ENCODE results near the gene MARCHF2.
"Not testable (repeated sequence)": the region's sequence is repeated elsewhere in the genome, so short reads cannot be mapped to it uniquely, and the experiment has no call there.

The MARCHF2 gene, protein sequence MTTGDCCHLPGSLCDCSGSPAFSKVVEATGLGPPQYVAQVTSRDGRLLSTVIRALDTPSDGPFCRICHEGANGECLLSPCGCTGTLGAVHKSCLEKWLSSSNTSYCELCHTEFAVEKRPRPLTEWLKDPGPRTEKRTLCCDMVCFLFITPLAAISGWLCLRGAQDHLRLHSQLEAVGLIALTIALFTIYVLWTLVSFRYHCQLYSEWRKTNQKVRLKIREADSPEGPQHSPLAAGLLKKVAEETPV

DNA sequence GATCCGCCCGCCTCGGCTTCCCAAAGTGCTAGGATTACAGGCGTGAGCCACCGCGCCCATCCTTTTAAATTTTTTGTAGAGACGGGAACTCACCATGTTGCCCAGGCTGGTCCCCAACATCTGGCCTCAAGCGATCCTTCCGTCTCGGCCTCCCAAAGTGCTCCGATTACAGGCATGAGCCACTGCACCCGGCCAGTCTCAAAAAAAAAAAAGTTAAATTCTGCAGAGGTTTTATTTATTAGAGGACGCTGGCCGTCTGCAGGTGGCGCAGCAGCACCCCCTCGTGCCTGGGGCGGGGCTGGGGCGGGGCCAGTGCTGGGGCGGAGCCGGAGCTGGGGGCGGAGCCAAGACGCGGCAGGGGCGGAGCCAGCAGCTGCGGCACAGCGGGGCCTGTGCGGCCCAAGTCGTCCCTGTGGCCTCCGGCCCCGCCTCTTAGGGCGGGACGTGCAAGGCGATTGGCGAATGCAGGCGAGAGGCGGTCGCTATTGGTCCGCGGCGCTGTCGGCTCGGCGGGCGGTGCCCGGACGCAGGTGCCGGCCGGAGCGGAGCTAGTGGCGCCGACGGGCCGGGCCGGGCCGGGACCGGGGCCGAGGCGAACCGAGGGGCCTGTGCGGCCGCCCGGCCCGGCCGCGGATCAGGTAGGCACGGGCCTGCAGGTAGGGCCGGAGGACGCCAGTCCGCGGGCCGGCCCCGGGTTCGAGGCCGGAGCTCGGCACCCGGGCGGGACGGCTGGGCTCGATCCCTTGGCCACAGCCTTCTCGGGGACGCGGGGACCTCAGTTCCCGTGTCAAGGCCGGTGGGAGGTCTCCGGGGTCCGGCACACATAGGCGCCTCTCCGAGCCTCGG, at the start of gene MARCHF2:
MARCHF2 (plus strand) TSS at position 523 of the 846 bp plus-strand sequence. CDS start 8,536 bp downstream, outside the sequence.
- peak; percentile 88 to 97 (median 96) for DNase-seq

DNA sequence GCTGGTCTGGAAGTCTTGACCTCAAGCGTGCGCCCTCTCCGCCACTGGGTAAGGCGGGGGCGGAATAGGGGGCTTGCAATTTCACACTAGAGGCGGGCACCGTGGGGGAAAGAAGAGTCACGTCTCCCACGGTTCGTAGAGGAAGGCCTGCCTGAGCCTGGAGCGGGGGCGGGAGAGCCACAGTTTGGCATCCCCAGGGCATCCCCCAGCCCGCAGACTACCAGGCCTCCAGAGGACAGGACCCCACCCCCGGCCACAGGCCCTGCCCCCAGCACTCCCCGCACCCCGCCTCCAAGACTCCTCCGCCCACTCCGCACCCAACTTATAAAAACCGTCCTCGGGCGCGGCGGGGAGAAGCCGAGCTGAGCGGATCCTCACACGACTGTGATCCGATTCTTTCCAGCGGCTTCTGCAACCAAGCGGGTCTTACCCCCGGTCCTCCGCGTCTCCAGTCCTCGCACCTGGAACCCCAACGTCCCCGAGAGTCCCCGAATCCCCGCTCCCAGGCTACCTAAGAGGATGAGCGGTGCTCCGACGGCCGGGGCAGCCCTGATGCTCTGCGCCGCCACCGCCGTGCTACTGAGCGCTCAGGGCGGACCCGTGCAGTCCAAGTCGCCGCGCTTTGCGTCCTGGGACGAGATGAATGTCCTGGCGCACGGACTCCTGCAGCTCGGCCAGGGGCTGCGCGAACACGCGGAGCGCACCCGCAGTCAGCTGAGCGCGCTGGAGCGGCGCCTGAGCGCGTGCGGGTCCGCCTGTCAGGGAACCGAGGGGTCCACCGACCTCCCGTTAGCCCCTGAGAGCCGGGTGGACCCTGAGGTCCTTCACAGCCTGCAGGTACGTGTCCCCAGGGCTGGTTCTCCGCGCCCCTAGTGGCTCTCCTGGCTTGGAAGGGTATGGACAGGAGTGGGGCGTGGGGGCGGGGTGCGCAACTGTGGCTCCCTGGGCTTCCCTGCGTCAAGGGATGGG, 49.0 kb upstream of the MARCHF2 start, which contains the start of gene ANGPTL4:
ANGPTL4 (plus strand) TSS at position 353 of the 969 bp plus-strand sequence; CDS start at position 520, 167 bp downstream.
- DNase-seq = peak in 2 of 3 experiments; percentile 30 to 35

DNA sequence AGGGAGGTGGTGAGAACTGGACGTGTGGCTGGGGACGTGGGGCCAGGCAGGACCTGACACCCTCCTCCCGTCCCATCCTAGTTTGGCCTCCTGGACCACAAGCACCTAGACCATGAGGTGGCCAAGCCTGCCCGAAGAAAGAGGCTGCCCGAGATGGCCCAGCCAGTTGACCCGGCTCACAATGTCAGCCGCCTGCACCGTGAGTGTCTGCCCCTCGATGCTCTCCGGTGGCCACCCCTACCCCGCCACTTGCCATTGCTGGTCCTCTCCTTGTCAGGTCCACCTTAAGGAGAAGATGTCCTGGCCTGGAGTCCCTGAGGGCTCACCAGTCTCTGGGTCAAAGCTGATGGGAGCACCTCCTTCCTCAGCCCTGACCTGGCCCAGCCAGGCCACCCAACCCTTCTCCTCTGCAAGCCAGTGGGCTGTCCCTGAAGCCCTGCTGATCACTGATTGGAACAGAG, 47.0 kb upstream of the MARCHF2 start:
- no peak for DNase-seq

DNA sequence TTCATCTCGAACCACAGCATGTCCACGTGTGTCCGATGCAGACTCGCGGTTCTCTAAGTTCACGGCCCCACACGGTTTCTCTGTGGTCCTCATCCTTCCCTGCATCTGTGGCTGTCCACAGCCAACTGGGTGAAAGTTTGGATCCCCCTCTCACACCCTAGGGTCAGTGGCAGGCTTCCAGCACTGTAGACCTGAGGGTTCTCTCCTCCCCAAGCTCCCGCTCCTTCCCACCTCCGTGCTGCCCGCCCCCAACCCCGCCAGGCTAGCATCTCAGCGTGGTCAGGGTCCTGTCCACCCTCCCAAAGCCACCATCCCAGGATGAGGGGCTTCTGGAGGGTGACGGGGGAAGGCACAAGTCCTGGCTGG, 46.2 kb upstream of the MARCHF2 start:
- no peak for DNase-seq

DNA sequence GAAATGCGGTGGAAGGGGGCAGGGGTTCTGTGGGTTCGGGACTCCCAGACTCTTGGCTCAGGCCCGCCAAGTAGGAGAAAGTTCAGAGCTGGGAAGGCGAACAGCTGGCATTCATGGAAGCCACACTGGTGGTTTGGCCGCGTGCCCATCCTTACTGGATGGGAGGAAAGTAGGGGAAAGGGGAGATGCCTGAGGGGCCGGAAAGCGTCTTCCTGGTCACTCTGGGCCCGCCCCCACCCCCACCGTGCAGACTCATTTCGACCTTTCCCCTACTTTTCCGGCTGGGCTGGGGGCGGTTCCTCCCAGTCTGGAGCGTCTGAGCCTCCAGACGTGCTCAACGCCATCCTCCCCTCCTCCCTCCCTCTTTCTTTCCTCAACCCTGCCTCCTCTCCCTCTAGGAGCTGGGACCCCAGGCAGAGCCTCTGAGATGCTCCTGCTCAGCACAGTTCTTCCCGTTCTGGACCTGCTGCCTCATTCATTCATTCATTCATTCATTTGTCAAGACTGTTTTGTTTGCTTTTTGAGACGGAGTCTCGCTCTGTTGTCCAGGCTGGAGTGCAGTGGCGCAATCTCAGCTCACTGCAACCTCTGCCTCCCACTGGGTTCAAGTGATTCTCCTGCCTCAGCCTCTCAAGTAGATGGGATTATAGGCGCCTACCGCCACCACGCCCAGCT, 45.6 kb upstream of the MARCHF2 start:
- peak; percentile 10 to 62 (median 20) for DNase-seq

DNA sequence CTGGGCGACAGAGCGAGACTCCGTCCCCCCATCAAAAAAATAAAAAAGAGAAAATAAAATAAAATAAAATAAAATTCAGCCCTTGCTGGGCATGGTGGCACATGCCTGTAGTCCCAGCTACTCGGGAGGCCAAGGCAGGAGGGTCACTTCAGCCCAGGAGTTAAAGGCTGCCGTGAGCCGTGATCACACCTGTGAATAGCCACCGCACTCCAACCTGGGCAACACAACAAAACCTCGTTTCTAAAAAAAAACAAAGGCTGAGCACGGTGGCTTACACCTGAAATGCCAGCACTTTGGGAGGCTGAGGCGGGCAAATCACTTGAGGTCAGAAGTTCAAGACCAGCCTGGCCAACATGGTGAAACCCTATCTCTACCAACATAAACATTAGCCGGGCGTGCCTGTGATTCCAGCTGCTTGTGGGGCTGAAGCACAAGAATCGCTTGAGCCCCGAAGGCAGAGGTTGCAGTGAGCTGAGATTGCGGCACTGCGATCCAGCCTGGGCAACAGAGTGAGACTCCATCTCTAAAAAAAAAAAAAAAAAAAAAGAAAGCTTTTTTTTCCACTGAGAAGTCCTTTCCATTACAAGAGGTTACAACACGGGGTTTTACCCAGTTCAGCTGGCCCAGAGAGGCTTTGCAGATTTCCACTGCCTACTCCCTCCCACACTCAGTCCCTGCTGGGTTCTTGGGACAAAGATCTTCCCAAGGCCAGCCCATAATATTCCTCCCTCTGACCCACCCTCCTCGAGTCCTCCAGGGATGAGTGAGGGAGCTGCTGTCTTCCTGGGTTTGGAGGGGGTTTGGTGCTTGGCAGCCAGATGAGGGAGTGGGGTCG, 42.7 kb upstream of the MARCHF2 start:
- no peak for DNase-seq

DNA sequence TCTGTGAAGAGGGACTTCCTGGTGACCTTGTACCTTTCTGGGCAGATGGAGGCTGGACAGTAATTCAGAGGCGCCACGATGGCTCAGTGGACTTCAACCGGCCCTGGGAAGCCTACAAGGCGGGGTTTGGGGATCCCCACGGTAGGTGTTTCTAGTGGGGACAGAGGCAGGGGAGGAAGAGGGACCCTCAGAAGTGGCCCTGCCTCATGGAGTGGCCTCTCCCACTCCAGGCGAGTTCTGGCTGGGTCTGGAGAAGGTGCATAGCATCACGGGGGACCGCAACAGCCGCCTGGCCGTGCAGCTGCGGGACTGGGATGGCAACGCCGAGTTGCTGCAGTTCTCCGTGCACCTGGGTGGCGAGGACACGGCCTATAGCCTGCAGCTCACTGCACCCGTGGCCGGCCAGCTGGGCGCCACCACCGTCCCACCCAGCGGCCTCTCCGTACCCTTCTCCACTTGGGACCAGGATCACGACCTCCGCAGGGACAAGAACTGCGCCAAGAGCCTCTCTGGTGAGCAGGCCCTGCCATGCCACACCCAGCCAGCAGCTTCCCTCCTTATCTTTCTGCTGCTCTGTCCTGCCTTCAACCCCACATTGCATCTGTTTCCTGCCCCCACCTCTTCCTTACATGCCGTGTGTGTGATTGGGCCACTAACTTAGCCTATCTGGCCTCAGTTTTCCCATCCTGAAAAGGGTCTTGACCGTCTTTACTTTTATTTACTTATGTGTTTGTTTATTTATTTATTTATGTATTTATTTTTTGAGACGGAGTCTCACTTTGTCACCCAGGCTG, 41.9 kb upstream of the MARCHF2 start:
- no peak for DNase-seq

DNA sequence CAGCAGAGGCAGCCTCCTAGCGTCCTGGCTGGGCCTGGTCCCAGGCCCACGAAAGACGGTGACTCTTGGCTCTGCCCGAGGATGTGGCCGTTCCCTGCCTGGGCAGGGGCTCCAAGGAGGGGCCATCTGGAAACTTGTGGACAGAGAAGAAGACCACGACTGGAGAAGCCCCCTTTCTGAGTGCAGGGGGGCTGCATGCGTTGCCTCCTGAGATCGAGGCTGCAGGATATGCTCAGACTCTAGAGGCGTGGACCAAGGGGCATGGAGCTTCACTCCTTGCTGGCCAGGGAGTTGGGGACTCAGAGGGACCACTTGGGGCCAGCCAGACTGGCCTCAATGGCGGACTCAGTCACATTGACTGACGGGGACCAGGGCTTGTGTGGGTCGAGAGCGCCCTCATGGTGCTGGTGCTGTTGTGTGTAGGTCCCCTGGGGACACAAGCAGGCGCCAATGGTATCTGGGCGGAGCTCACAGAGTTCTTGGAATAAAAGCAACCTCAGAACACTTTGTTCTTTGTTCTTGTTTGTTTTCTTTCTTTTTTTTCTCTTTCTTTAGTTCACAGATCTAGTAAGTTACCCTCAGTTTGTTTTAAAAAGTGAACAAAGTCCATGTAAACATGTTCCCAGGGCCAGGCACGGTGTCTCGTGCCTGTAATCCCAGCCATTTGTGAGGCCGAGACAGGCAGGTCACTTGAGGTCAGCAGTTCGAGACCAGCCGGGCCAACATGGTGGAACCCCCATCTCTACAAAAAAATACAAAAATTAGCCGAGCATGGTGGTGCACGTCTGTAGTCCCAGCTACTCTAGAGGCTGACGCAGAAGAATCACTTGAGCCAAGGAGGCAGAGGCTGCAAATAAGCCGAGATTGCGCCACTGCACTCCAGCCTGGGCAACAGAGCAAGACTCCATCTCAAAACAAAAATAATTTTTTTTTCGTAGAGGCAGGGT, 39.0 kb upstream of the MARCHF2 start:
- DNase-seq = no peak

DNA sequence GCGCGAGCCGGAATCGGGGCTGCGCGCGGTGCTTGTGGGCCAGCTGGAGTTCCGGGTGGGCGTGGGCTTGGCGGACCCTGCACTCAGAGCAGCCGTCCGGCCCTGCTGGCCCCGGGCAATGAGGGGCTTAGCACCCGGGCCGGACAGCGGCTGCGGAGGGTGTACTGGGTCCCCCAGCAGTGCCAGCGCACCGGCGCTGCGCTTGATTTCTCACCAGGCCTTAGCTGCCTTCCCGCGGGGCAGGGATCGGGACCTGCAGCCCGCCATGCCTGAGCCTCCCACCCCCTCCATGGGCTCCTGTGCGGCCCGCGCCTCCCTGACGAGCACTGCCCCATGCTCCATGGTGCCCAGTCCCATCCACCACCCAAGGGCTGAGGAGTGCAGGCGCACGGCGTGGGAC, 37.3 kb upstream of the MARCHF2 start:
- not testable (repeated sequence) for DNase-seq

DNA sequence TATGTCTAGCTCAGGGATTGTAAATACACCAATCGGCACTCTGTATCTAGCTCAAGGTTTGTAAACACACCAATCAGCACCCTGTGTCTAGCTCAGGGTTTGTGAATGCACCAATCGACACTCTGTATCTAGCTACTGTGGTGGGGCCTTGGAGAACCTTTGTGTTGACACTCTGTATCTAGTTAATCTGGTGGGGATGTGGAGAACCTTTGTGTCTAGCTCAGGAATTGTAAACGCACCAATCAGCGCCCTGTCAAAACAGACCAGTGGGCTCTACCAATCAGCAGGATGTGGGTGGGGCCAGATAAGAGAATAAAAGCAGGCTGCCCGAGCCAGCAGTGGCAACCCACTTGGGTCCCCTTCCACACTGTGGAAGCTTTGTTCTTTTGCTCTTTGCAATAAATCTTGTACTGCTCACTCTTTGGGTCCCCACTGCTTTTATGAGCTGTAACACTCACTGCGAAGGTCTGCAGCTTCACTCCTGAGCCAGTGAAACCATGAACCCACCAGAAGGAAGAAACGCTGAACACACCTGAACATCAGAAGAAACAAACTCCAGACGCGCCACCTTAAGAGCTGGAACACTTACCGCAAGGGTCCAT, 36.6 kb upstream of the MARCHF2 start:
- DNase-seq = not testable (repeated sequence)

DNA sequence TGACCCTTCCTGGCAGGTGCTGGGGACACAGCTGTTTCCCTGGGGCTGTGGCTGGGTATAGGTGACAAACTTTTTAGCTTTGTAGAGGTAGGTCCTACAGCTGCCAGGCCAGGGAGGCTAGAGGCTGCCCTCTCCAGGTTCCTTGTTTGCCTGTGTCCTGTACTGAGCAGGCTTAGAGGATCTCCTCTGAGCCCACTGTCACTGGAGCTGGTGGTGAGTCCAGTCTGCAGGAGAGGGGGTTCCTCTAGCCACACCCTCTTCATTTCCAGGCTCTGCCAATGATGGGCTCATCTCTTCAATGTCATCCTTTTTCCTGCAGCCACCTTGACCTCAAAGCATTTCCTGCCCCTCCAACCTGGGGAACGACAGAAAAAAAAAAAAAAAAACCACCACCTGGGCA, 35.5 kb upstream of the MARCHF2 start:
- no peak for DNase-seq

DNA sequence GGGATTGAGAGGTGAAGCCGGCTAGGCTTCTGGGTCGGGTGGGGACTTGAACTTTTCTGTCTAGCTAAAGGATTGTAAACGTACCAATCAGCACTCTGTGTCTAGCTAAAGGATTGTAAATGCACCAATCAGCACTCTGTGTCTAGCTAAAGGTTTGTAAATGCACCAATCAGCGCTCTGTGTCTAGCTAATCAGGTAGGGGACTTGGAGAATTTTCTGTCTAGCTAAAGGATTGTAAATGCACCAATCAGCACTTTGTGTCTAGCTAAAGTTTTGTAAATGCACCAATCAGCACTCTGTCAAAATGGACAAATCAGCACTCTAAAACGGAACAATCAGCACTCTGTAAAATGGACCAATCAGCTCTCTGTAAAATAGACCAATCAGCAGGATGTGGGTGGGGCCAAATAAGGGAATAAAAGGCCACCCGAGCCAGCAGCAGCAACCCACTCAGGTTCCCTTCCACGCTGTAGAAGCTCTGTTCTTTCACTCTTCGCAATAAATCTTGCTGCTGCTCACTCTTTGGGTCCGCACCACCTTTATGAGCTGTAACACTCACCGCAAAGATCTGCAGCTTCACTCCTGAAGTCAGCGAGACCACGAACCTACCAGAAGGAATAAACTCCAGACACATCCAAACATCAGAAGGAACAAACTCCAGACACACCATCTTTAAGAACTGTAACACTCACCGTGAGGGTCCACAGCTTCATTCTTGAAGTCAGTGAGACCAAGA, 33.8 kb upstream of the MARCHF2 start:
- DNase-seq = not testable (repeated sequence)

DNA sequence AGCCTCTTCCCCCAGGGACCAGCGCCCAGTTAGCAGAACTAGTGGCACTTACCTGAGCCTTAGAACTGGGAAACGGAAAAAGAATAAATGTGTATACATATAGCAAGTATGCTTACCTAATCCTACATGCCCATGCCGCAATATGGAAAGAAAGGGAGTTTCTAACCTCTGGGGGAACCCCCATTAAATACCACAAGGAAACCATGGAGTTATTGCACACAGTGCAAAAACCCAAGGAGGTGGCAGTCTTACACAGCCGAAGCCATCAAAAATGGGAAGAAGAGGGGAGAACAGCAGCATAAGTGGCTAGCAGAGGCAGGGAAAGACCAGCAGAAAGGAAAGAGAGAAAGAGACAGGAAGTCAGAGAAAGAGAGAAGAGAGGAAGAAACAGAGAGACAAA, 28.5 kb upstream of the MARCHF2 start:
- not testable (repeated sequence) for DNase-seq

DNA sequence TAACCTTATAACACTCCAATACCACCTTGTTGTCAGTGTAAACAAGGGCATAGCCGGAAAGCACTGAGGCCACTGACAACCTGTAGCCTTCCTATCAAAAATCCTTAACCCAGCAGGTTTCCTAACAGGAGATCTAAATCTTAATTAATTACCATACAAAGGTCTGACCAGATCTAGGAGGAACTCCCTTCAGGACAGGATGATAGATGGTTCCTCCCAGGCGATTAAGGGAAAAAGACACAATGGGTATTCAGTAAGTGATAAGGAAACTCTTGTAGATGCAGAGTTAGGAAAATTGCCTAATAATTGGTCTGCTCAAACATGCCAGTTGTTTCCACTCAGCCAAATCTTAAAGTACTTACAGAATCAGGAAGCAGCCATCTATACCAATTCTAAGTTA, 28.0 kb upstream of the MARCHF2 start:
- not testable (repeated sequence) for DNase-seq

DNA sequence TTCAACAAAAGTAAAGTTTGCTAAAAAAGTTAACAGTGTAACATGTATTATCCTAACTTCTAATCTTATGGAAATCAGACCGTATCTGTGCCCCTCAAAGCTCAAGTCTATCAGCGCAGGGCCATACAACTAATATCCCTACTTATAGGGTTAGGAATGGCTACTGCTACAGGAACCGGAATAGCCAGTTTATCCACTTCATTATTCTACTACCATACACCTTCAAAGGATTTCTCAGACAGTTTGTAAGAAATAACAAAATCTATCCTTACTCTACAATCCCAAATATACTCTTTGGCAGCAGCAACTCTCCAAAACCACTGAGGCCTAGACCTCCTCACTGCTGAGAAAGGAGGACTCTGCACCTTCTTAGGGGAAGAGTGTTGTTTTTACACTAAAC, 27.5 kb upstream of the MARCHF2 start:
- DNase-seq = peak in 1 of 3 experiments; percentile 8

DNA sequence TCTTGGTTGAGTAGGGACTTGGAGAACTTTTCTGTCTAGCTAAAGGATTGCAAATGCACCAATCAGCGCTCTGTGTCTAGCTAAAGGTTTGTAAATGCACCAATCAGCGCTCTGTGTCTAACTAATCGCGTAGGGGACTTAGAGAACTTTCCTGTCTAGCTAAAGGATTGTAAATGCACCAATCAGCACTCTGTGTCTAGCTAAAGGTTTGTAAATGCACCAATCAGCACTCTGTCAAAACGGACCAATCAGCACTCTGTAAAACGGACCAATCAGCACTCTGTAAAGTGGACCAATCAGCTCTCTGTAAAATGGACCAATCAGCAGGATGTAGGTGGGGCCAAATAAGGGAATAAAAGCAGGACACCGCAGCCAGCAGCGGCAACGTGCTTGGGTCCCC, 26.7 kb upstream of the MARCHF2 start:
- DNase-seq = not testable (repeated sequence)

DNA sequence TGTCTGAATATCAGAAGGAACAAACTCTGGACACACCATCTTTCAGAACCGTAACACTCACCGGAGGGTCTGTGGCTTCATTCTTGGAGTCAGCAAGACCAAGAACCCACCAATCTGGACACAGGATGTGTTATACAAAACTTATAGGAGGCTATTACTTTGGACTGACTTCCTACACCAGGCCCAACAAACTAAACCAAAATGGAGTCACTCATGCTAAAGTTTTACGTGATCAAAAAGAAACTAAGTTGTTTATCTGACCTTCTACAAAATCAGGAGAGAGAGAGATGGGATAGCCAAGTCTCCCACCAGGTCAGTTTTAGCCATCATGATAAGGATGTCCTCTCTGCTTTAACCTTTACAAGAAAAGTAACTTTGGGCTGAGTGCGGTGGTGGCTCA, 26.1 kb upstream of the MARCHF2 start:
- no peak for DNase-seq
